Astrocyte (in vitro differentiated cells and primary cell): ENCODE measurements around the gene COL27A1.

Experiments
- CTCF ChIP-seq: IDR thresholded peaks from 2 replicates; pipeline ENCODE4 v1.5.1; 2011; ENCODE audit warnings: low read depth, mild to moderate bottlenecking, inconsistent platforms, low read length, moderate library complexity; ENCODE audit not compliant: insufficient read depth
- EZH2 ChIP-seq: IDR thresholded peaks from 2 replicates; pipeline ENCODE4 v1.6.1; 2012; ENCODE audit warnings: mild to moderate bottlenecking, low read length, inconsistent platforms; ENCODE audit not compliant: insufficient read depth

- TF ChIP-seq CTCF (no peak), EZH2 (no peak)
Measured at GRCh38 chr9:114278881-114279570, 123.7 kb downstream of the COL27A1 start.
